Vagina (tissue), 2 donors: ENCODE measurements around the gene ADORA2B.

Experiments used
- CTCF ChIP-seq, 3 experiments: fragments of 450-650 bp in 2 of 3; fragments of 200-600 bp in 1 of 3; sonication (generic) in 1 of 3; IDR thresholded peaks; one replicate each; pipeline ENCODE4 v1.5.1; 2017 to 2019; ENCODE audit warnings: antibody characterized with exemption in 3 of 3, mild to moderate bottlenecking in 2 of 3, moderate library complexity in 2 of 3
- POLR2A ChIP-seq, 2 donors: fragments of 450-650 bp; IDR thresholded peaks; one replicate each; pipeline ENCODE4 v1.6.1; 2017; ENCODE audit warnings: antibody characterized with exemption in 2 of 2, mild to moderate bottlenecking in 2 of 2, moderate library complexity in 2 of 2
- POLR2AphosphoS5 ChIP-seq, 2 donors: sonication (generic); formaldehyde crosslinking; IDR thresholded peaks; one replicate each; pipeline ENCODE4 v1.9.0; 2017; ENCODE audit warnings: antibody characterized with exemption in 2 of 2, mild to moderate bottlenecking in 2 of 2, low read depth in 1 of 2; ENCODE audit not compliant: insufficient read depth in 1 of 2

DNA sequence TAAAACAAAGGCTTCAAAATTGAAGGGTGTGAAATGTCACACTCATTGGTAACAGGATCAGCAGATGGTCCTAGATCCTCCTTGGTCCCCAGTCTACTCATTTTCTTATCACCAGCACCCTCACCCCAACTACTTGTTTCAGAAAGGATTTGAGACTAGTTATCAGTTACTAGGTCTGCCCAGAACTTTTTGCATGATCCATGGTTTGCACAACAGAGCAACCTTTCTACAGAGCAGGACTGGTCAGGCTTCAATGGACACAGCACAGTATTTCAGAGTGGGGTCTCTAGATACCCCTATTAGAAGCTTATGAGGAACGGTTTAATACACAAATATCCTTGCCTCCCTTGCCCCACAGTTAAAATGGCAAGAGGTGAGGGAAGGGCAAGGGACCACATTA lies 80.3 kb downstream of the ADORA2B start:
- TF ChIP-seq POLR2A (IDR thresholded peaks at IDR 0.05) (no peak), CTCF (IDR thresholded peaks at IDR 0.05) (no peak), POLR2AphosphoS5 (IDR thresholded peaks at IDR 0.05; ENCODE audit: insufficient read depth in 1 of 2, low read depth in 1 of 2) (no peak)
